ENCODE results near the gene SIPA1L3. TPM values are rescaled to one million over a fixed set of nuclear protein-coding genes. Genes with fewer than 3 reads are reported as not detected.

Gene SIPA1L3
- total and polyA plus RNA-seq, 9 of the 15 experiments (the other 6 are each of a cell fraction or from before 2014, with no cell fraction given), result 0.01 to 6.1 (median 2.5) TPM

DNA sequence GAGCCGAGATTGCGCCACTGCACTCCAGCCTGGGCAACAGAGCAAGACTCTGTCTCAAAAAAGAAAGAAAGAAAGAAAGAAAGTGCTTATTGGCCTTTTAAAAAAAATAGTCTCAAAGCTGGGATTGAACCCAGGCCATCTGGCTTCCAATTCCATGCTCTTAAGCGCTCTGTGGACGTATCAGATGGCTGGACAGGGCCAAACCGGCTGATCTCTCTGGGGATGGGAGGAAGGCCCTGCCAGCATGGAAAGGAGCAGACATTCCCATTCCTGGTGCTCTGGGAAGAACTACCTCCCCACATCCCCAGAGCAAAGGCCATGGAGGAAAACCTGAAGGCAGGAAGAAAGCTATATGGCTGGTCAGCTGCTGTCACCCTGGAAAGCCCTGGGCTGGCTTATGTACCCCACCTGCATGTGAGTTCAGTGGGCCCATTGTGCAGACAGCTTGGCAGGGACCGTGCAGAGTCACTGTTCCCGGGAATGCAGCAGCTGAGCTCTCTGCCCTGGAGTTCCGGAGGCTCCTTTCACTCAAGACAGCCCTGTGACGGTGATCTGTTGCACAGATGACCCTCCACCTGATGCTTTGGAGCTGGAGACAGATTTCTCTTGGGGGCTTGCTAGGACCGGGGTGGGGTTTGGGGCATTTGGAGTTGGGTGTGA lies 84.3 kb downstream of the SIPA1L3 start:
- Histone ChIP-seq H3K4me3 (no peak overlapping the region), H3K79me2 (ENCODE audit: control insufficient read depth, insufficient read depth, low read length) (no peaks in the 10 kb centered on the region), H3K9me1 (ENCODE audit: control insufficient read depth, insufficient read depth, low read length) (no peaks in the 10 kb centered on the region), H4K20me1 (replicated peaks; ENCODE audit: control insufficient read depth, insufficient read depth, low read length) (peaks cover 9% of the 10 kb centered on the region), H3K9me3 (replicated peaks; ENCODE audit: control insufficient read depth, insufficient read depth, low read depth, low read length) (no peaks in the 10 kb centered on the region), H3K27ac (ENCODE audit: extremely low read depth, low read depth, low read length) (no peak overlapping the region), H3K27me3 (ENCODE audit: control insufficient read depth in 2 of 2, insufficient read depth in 2 of 2, low read length in 2 of 2) (peaks cover 5 to 15% of the 10 kb centered on the region in 2 experiments; a peak in 3 of 5 replicates), H3K36me3 (ENCODE audit: control insufficient read depth, insufficient read depth, low read length) (no peaks in the 10 kb centered on the region), H3K4me2 (ENCODE audit: insufficient read depth, low read length) (no peak overlapping the region), H3K9ac (ENCODE audit: insufficient read depth in 1 of 2, low read depth in 2 of 2, low read length in 2 of 2) (no peak overlapping the region), H2AFZ (ENCODE audit: low read depth, low read length) (no peak overlapping the region), H3K4me1 (replicated peaks in 1 of 2; ENCODE audit: control insufficient read depth in 2 of 2, insufficient read depth in 2 of 2, low read length in 2 of 2) (no peaks in the 10 kb centered on the region; a peak in 1 of 5 replicates)
- no TSS peak for BruUV-seq (replicated peaks)
- DNase-seq (ENCODE audit: extremely low read depth in 1 of 4, low spot score in 3 of 4) (no peak), FAIRE-seq (no peak), ATAC-seq (no peak)
- ChIA-PET POLR2A (interaction anchor here (0.7 kb wide), 1 partner anchor 426 kb away, joined by 3 read pairs; no protein-coding TSS in a partner anchor), CTCF (ENCODE audit: low intra/inter-chr PET ratio) (interaction anchor here (0.6 kb wide), 1 partner anchor 10 kb away, joined by 3 read pairs; no protein-coding TSS in a partner anchor)
- in situ Hi-C loops (cut with MboI) (no loop called here), intact Hi-C loops (cut with micrococcal nuclease) (no loop called here)
- 20% methylated on average over 9 of the region's 10 CpGs for WGBS (ENCODE audit: insufficient coverage, low coverage, missing lambda C conversion rate)
- TF ChIP-seq, protein P1, sequence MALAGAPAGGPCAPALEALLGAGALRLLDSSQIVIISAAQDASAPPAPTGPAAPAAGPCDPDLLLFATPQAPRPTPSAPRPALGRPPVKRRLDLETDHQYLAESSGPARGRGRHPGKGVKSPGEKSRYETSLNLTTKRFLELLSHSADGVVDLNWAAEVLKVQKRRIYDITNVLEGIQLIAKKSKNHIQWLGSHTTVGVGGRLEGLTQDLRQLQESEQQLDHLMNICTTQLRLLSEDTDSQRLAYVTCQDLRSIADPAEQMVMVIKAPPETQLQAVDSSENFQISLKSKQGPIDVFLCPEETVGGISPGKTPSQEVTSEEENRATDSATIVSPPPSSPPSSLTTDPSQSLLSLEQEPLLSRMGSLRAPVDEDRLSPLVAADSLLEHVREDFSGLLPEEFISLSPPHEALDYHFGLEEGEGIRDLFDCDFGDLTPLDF (CRISPR knock-in tag; IDR thresholded peaks at IDR 0.05), result no peak

DNA sequence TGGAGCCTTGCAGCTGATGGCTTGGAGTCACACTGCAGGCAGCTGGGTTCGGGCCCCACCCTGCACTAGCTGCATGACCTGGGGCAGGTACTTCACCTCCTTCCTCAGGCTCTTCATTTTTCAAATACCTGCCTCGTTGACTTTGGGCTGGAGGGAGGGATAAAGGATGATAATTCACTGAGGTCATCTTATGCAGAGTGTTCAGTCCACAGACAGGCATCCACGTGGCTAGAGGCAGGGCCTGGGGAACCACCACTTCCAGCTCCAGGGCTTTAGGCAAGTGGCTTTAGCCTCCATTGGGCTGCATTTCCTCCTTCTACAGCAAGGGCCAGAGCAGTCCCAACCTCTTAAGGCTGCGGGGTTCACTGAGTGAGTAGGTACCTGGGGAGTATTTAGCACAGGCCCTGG lies 84.8 kb downstream of the SIPA1L3 start:
- POLR2A ChIA-PET, result interaction anchor here (0.7 kb wide), 1 partner anchor 425 kb away, joined by 3 read pairs; no protein-coding TSS in a partner anchor
- ATAC-seq (no peak), FAIRE-seq (no peak)
- TF ChIP-seq, protein P2, sequence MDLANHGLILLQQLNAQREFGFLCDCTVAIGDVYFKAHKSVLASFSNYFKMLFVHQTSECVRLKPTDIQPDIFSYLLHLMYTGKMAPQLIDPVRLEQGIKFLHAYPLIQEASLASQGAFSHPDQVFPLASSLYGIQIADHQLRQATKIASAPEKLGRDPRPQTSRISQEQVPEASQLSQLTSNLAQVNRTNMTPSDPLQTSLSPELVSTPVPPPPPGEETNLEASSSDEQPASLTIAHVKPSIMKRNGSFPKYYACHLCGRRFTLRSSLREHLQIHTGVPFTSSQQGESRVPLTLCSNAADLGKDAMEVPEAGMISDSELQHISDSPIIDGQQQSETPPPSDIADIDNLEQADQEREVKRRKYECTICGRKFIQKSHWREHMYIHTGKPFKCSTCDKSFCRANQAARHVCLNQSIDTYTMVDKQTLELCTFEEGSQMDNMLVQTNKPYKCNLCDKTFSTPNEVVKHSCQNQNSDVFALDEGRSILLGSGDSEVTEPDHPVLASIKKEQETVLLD (IDR thresholded peaks at IDR 0.05), result no peak
- no peak for TF ChIP-seq ARID1B (IDR thresholded peaks at IDR 0.05)
- no peak for TF ChIP-seq CBX1 (IDR thresholded peaks at IDR 0.05; ENCODE audit: low read depth)
- no peak for TF ChIP-seq CBX2 (IDR thresholded peaks at IDR 0.05; ENCODE audit: insufficient read depth, low read length, poor library complexity, severe bottlenecking)
- TF ChIP-seq MAFK (IDR thresholded peaks at IDR 0.05; ENCODE audit: low read length), result no peak
- no peak for TF ChIP-seq GTF2F1 (IDR thresholded peaks at IDR 0.05; ENCODE audit: low read depth, low read length)
- TF ChIP-seq, protein P3, sequence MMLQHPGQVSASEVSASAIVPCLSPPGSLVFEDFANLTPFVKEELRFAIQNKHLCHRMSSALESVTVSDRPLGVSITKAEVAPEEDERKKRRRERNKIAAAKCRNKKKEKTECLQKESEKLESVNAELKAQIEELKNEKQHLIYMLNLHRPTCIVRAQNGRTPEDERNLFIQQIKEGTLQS (IDR thresholded peaks at IDR 0.05), result no peak
- TF ChIP-seq, protein P3 (CRISPR knock-in tag; conservative IDR thresholded peaks at IDR 0.05), result no peak
- no peak for TF ChIP-seq NFRKB (IDR thresholded peaks at IDR 0.05; ENCODE audit: low read depth)
- TF ChIP-seq MYBL2 (IDR thresholded peaks at IDR 0.05; ENCODE audit: low read depth), result no peak
- TF ChIP-seq MYBL2 (CRISPR knock-in tag; IDR thresholded peaks at IDR 0.05; ENCODE audit: borderline replicate concordance), result no peak

More for the DNA sequence above, 84.8 kb downstream of the SIPA1L3 start:
- Histone ChIP-seq H3K4me1 (replicated peaks in 1 of 2; ENCODE audit: control insufficient read depth in 2 of 2, insufficient read depth in 2 of 2, low read length in 2 of 2) (no peaks in the 10 kb centered on the region; a peak in 1 of 5 replicates), H3K27ac (ENCODE audit: extremely low read depth, low read depth, low read length) (no peak overlapping the region), H3K9me1 (ENCODE audit: control insufficient read depth, insufficient read depth, low read length) (no peaks in the 10 kb centered on the region), H3K9ac (ENCODE audit: insufficient read depth in 1 of 2, low read depth in 2 of 2, low read length in 2 of 2) (no peak overlapping the region), H3K9me3 (replicated peaks; ENCODE audit: control insufficient read depth, insufficient read depth, low read depth, low read length) (no peaks in the 10 kb centered on the region), H3K79me2 (ENCODE audit: control insufficient read depth, insufficient read depth, low read length) (no peaks in the 10 kb centered on the region), H3K4me3 (no peak overlapping the region), H3K4me2 (ENCODE audit: insufficient read depth, low read length) (no peak overlapping the region), H2AFZ (ENCODE audit: low read depth, low read length) (no peak overlapping the region), H3K36me3 (ENCODE audit: control insufficient read depth, insufficient read depth, low read length) (no peaks in the 10 kb centered on the region), H4K20me1 (replicated peaks; ENCODE audit: control insufficient read depth, insufficient read depth, low read length) (peaks cover 9% of the 10 kb centered on the region), H3K27me3 (ENCODE audit: control insufficient read depth in 2 of 2, insufficient read depth in 2 of 2, low read length in 2 of 2) (peaks cover 5 to 15% of the 10 kb centered on the region in 2 experiments; a peak in 3 of 5 replicates)
- DNase-seq (ENCODE audit: extremely low read depth in 1 of 4, low spot score in 3 of 4), result no peak
- intact Hi-C loops (cut with micrococcal nuclease), result no loop called here
- WGBS (ENCODE audit: insufficient coverage, low coverage, missing lambda C conversion rate), result 7% methylated on average over 4 of the region's 4 CpGs
- CTCF ChIA-PET (ENCODE audit: low intra/inter-chr PET ratio), result interaction anchor here (0.6 kb wide), 1 partner anchor 11 kb away, joined by 3 read pairs; no protein-coding TSS in a partner anchor
- no TSS peak for BruUV-seq (replicated peaks)
- in situ Hi-C loops (cut with MboI), result no loop called here

Measured in K562 (cell line).